Nephron (organoid): ENCODE results near the gene KRTAP4-11.
A peak's percentile ranks its signal among the peaks of the same experiment; 100 is the strongest.

ENCODE experiments used
- H3K27ac Mint-ChIP-seq, 3 experiments: 2 replicates each; pipeline ENCODE4 v1.8.0; 2020; ENCODE audit warnings: mixed read lengths in 3 of 3, mild to moderate bottlenecking in 2 of 3, moderate library complexity in 1 of 3
- H3K27me3 Mint-ChIP-seq: 2 replicates; pipeline ENCODE4 v1.8.0; 2021; ENCODE audit warnings: low read depth, mild to moderate bottlenecking, moderate library complexity, mixed read lengths
- H3K36me3 Mint-ChIP-seq: 2 replicates; pipeline ENCODE4 v1.8.0; 2020; ENCODE audit warnings: low read depth, mixed read lengths
- H3K4me1 Mint-ChIP-seq: 2 replicates; pipeline ENCODE4 v1.8.0; 2020; ENCODE audit warnings: mixed read lengths
- H3K4me3 Mint-ChIP-seq, 3 experiments: 2 replicates each; pipeline ENCODE4 v1.8.0; 2020; ENCODE audit warnings: mild to moderate bottlenecking in 3 of 3, mixed read lengths in 3 of 3, moderate library complexity in 2 of 3
- H3K9me3 Mint-ChIP-seq: 2 replicates; pipeline ENCODE4 v1.8.0; 2020; ENCODE audit warnings: mixed read lengths
- CTCF ChIP-seq, 3 experiments: fragments of 200-600 bp; sonication (generic); IDR thresholded peaks; one replicate each; pipeline ENCODE4 v1.5.0; 2021; ENCODE audit warnings: antibody characterized with exemption in 3 of 3; ENCODE audit not compliant: unreplicated experiment in 3 of 3

KRTAP4-11 gene

DNA sequence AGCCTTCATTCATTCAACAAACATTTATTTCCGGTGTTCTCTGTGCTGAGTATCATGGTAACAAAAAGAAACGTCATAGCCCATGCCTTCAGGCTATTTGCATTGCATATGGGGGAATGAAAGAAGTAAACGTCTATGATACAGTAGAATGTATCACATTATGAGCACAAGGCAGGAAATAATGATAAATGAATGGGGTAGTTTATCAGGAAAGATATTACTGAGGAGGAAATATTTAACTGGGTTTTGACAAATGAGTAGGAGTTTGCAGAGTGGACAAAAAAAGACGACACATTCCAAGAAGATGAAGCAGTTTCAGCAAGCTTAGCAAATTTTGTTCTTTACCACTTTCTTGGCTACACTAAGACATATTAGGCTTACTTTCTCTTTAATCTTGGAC is 35.5 kb downstream of the KRTAP4-11 start:
- Mint-ChIP-seq H3K27ac (peak overlapping the region in 2 of 3 experiments; percentile 49 to 66), H3K36me3 (no peaks in the 10 kb centered on the region), H3K9me3 (peaks cover 4% of the 10 kb centered on the region), H3K4me1 (peaks cover 6% of the 10 kb centered on the region), H3K27me3 (peaks cover 4% of the 10 kb centered on the region), H3K4me3 (no peak overlapping the region)
- TF ChIP-seq CTCF (IDR thresholded peaks at IDR 0.05; ENCODE audit: unreplicated experiment in 3 of 3): no peak

DNA sequence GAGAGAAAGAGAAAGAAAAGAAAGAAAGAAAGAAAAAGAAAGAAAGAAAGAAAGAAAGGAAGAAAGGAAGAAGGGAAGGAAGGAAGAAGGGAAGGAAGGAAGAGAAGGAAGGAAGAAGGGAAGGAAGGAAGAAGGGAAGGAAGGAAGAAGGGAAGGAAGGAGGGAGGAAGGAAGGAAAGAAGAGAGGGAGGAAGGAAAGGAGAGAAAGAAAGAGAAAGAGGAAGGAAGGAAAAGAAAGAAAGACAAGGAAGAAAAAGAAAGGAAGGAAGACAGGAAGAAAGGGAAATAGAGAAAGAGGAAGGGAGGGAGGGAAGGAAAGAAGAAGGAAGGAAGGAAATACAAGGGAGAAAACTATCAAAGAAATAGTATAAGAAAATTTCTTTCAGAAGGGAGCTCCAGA is 41.4 kb downstream of the KRTAP4-11 start:
- H3K9me3 Mint-ChIP-seq: peaks cover 6% of the 10 kb centered on the region
- no peaks in the 10 kb centered on the region for H3K36me3 Mint-ChIP-seq
- no peak overlapping the region for H3K4me3 Mint-ChIP-seq
- H3K27ac Mint-ChIP-seq: no peak overlapping the region
- no peak for TF ChIP-seq CTCF (IDR thresholded peaks at IDR 0.05; ENCODE audit: unreplicated experiment in 3 of 3)
- H3K4me1 Mint-ChIP-seq: no peaks in the 10 kb centered on the region
- H3K27me3 Mint-ChIP-seq: peaks cover 8% of the 10 kb centered on the region

DNA sequence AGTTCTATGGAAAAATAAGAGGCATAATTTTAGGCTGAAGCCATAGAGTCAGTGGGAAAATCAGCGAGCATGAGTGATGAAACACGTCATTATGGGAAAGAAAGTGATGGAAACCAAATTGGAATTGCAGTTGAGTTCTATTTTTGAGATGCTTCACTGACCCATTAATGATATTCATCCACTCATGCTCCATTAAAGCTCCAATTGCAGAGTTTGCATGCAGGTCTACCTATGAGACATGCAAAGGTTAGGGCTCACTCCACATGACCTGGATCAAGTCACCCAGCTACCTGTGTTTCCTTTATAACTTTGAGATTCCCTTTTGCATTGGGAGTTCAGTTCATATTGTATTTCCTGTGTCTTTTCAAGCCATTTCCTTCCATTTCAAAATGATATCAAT is 44.5 kb downstream of the KRTAP4-11 start:
- Mint-ChIP-seq H3K4me3 (no peak overlapping the region), H3K36me3 (no peaks in the 10 kb centered on the region), H3K9me3 (peaks cover 6% of the 10 kb centered on the region), H3K4me1 (no peaks in the 10 kb centered on the region), H3K27ac (no peak overlapping the region), H3K27me3 (peaks cover 8% of the 10 kb centered on the region)
- no peak for TF ChIP-seq CTCF (IDR thresholded peaks at IDR 0.05; ENCODE audit: unreplicated experiment in 3 of 3)

DNA sequence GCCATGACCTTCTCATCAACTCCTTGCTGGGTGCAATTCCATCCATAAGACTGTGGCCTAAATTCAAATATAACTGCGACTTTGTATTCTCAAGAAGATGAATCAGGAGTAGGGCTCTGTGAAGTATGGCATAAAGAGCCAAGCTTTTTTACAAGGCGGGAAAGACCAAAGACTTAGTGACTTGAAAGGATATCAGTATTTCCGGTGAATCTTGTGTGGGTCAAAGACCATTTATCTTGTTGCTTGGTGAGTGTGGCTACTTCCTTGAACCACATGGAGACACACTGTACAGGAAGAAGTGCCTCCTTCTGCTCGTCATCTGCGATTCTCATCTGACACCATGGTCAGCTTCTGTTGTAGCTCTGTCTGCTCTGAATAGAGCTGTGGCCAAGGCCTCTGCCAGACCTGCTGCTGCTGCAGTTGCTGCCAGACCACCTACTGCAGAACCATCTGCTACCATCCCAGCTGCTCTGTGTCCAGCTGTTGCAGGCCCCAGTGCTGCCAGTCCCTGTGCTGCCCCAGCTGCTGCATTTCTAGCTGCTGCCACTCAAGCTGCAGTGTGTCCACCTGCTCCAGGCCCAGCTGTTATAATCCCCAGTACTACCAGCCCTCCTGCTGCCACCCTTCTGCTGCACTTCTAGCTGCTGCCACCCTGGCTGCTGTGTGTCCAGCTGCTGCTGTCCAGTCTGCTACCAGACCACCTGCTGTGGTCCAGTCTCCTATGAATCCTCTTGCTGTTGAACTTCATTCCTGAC is 46.4 kb downstream of the KRTAP4-11 start:
- Mint-ChIP-seq H3K27ac (peak overlapping the region in 1 of 3 experiments; percentile 5), H3K27me3 (peaks cover 11% of the 10 kb centered on the region), H3K9me3 (peaks cover 6% of the 10 kb centered on the region), H3K4me3 (no peak overlapping the region), H3K36me3 (no peaks in the 10 kb centered on the region), H3K4me1 (no peaks in the 10 kb centered on the region)
- no peak for TF ChIP-seq CTCF (IDR thresholded peaks at IDR 0.05; ENCODE audit: unreplicated experiment in 3 of 3)

GRCh38 chr17:41069031-41069430 is 49.1 kb downstream of the KRTAP4-11 start:
- H3K36me3 Mint-ChIP-seq: no peaks in the 10 kb centered on the region
- no peaks in the 10 kb centered on the region for H3K4me1 Mint-ChIP-seq
- TF ChIP-seq CTCF (IDR thresholded peaks at IDR 0.05; ENCODE audit: unreplicated experiment in 3 of 3): no peak
- peaks cover 3% of the 10 kb centered on the region for H3K27me3 Mint-ChIP-seq
- no peak overlapping the region for H3K4me3 Mint-ChIP-seq
- no peaks in the 10 kb centered on the region for H3K9me3 Mint-ChIP-seq
- no peak overlapping the region for H3K27ac Mint-ChIP-seq

DNA sequence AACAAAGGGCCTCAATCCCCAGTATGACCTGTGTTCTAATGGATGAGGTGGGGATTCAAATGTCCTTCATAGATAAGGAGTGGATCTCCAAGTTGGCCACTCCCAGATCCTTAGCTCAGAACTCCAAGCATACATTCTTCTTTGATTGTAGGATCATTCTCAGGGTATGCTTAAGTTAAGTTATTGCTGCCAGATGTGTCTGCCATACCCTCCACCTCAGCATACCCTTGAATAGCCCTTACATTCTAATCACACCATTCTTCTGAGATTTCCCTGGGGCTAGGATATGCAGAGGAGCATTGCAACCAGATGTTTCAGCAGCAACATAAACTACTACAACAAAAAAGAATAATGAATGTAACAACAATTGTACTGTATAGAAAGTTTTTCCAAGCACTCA is 50.9 kb downstream of the KRTAP4-11 start:
- Mint-ChIP-seq H3K4me1 (no peaks in the 10 kb centered on the region), H3K27ac (no peak overlapping the region), H3K9me3 (no peaks in the 10 kb centered on the region), H3K36me3 (no peaks in the 10 kb centered on the region), H3K4me3 (no peak overlapping the region), H3K27me3 (peaks cover 7% of the 10 kb centered on the region)
- TF ChIP-seq CTCF (IDR thresholded peaks at IDR 0.05; ENCODE audit: unreplicated experiment in 3 of 3): no peak
